Colon (tissue), 2 donors: ENCODE data around the gene GALNTL6.
A peak's percentile ranks its signal among the peaks of the same experiment; 100 is the strongest.

Experiments used
- FAIRE-seq: peaks from 2 replicates; lab custom pipeline; 2012; peaks lifted over from hg19 to GRCh38; lab: Jason Lieb, UNC
- donor health status: control.
- donor health status: control.

GALNTL6 gene

DNA sequence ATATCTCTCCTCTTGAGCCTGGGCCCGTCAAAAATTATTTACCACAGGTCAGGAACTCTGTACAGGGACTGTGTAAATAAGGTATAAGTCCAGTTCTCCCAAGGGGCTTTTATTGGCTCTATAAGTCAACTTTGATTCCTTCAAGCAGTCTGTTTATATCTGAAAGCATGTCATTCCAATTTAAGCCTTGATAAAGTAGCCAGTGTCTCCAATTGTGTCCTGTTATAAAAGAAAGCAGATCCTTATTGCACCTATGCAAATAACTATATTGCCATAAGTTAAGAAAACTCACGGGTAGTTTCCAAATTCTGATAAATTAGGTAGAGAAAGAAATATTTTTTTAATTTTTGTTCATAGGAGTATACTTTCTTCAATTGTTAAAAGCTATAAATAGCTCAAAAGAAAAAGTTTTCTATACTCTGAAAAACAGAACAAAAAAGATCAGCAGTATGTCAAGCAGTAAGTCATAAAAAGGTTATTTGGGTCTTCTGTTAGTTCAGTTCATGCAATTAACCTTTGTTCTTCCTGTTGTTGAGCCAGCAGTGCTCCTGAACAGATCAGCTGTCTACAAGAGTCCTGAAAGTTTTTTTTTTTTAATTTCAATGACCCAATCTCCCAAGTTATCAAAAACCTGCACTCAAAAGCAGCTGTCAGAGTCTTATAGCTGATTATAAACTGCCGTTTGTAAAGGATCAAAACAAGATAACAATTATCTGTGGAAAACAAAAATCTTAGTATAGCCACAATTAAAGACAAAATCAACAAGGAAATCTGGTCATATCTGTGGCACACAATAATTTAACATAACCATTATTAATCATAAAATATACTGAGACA is 1177.0 kb downstream of the GALNTL6 start:
- FAIRE-seq: peak; percentile 64

DNA sequence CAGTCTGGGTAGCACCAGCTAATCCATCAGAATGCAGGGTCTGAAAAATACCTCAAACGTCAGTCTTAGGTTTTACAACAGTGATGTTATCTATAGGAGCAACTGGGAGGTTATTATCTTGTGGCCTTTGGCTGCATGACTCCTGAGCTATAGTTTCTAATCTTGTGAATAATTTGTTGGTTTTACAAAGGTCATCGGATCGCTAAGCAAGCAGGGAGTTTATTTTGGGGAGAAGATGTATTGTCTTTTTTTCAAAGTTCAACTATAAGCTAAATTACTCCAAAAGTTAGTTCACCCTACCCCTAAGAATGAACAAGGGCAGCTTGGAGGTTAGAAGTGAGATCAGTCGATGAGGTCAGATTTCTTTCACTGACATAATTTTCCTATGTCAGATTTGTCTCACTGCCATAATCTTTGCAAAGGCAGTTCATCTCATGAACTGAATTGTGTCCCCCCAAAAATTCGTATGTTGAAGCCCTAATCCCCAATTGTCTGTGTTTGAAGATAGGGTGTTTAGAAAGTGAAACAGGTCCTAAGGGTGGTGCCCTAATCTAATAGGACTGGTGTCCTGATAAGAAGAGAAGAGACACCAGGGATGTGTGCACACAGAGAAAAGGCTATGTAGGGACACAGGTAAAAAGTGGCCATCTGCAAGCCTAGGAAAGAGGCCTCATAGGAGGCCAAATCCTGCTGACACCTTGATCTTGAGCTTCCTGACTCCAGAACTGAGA is 1179.6 kb downstream of the GALNTL6 start:
- no peak for FAIRE-seq

- no peak for FAIRE-seq
Observed at GRCh38 chr4:172995161-172995560, 1182.0 kb downstream of the GALNTL6 start.

DNA sequence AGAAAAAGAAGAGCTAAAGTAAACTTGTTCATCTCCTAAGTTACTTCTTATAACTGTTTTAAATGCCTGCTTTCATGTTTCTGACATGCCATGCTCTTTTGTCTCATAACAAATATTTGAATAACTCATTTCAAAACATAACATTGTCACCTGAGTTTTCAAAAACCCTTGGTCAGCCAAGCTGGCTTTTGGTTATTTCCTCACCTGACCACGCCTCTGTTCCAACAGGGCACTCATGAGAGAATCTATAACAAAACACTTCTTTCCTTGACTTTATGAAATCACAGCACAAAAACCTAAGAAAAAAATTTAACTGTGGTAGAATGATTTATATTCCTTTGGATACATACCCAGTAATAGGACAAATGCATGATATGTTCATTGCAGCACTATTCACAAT is 1182.5 kb downstream of the GALNTL6 start:
- no peak for FAIRE-seq

- FAIRE-seq: no peak
Observed at GRCh38 chr4:172996571-172997216, 1183.5 kb downstream of the GALNTL6 start.

DNA sequence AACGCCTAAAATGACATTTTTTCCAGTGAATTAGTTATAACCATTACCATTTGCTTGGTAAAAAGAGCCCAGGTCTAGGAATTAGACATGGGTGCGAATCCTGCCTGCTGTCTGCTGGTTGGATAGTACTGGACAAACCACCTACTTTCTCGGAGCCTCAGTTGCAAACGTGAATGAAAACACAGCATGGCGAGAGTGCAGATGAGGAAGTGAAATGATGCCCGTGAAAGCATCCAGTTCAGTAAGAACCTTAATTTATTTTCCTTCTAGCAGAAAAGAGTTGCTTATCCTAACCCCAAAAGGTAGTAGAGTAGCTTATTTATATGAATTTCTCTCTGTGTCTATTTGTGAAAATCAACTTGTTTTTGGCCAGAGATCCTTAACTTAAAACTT is 1184.0 kb downstream of the GALNTL6 start:
- FAIRE-seq: no peak

- FAIRE-seq: no peak
Observed at GRCh38 chr4:172997856-172998255, 1184.7 kb downstream of the GALNTL6 start.

GRCh38 chr4:172998527-172999469 is 1185.6 kb downstream of the GALNTL6 start:
- no peak for FAIRE-seq

- no peak for FAIRE-seq
Observed at GRCh38 chr4:173001571-173001970, 1188.4 kb downstream of the GALNTL6 start.

DNA sequence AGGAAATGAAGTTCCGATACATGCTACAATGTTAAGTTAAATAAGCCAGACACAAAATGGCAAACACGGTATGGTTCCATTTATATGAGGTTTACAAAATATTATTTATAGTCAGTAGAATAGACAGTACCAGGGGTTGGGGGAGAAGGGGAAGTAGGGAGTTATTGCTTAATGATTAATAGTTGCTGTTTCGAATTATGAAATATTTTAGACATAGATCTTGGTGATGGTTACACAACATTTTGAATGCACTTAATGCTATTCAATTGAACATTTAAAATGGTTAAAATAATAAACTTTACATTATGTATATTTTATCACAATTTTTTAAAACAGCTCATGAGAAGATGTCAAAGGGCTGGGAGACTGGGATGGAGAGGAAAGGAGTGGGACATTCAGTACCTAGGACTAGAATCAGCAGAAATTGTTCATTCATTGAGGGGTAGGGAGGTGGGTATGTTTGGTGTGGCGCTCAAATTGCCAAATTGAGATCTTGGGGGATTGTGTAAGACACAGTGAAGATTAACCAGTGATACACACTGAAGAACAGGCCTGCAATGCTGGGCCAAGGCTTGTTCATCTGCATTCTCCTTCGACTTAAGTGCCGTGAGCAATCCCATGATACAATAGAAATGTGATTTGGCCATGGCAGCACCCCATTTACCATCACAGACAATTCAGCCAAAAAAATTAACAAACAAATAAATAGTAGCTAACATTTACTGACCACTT is 1189.8 kb downstream of the GALNTL6 start:
- no peak for FAIRE-seq

GRCh38 chr4:173005912-173006633 is 1192.9 kb downstream of the GALNTL6 start:
- no peak for FAIRE-seq

DNA sequence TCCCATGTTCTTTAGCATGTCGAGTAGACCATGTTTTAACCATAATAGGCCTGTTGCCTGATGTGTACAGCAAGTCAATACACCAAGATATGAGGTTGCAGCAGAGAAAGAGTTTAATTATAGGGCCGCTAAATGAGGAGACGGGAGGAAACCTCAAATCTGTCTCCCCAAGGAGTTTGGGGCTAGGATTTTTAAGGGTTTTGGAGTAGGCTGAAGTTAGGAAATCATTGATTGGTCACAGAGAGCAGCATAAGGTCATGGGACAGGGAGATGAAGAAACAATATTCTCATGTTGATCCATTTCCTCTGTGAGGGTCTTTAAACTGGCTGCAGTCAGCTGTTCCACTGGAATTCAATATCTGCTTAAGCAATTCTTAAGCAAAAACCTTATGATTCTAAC is 1195.2 kb downstream of the GALNTL6 start:
- no peak for FAIRE-seq

DNA sequence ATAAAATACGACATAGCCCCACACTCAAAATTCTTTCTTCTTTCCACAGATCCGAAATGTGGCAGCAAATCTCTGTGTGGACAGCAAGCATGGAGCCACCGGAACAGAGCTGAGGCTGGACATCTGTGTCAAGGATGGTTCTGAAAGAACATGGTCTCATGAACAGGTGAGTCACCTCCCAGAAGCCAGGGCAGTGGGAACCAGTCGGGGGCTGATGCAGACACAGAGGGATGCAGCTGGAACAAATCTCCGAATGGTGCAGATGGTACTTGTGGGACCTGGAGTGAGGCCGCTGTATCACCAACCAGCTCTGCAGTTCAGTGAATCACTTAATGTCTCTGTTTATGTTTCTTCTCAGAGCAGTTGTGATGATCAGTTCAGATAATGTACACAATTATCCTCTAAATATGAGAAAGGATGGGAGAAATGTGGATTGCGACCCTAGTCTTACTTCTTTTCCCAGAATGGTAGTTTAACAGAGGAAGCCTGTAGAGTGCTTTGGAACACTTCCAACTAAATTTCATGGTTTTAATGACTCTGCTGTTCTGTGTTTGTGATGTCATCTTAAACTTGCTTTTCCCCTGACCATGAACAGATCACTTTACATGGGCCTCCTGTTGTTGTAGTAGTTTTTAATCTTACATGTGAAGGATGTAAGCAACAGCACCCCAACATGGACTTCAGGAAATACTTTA is 1196.1 kb downstream of the GALNTL6 start:
- no peak for FAIRE-seq

DNA sequence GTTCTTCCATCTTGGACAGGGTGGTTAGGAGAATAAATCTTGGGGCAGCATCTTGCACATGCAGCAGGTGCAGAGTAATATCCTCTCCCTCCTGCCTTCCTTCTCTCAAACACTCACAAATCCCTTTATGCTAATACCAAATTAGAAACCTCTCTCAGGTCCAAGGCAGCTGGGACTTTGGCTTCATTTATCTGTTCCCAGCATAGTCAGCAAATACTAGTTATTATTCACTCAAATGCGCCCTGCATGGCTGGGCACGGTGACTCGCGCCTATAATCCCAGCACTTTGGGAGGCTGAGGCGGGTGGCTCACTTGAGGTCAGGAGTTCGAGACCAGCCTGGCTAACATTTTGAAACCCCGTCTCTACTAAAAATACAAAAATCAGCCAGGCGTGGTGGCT is 1199.4 kb downstream of the GALNTL6 start:
- FAIRE-seq: no peak

GRCh38 chr4:173013232-173013930 is 1200.2 kb downstream of the GALNTL6 start:
- no peak for FAIRE-seq

DNA sequence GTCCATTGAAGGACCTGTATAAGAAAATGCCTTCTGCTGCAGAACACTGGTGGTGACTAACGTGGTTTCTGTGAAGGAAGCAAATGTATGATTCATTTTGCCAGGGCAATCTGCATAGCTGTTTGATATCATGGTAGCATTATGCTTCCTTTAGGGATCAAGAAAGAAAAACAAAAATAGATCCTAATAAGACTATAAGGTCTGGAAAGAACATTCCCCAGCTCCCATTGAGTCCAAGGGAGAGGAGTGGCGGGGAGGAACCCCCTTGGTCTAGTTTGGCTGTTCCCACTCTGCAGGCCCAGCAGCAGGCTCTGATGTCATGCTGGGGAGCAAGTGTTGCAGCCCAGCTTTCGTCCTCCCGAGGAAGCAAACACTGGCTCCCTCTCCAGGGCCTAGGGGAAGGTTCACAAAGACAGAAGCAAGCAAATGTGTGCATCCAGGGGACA is 1200.9 kb downstream of the GALNTL6 start:
- FAIRE-seq: no peak

GRCh38 chr4:173014836-173015235 is 1201.6 kb downstream of the GALNTL6 start:
- FAIRE-seq: no peak

DNA sequence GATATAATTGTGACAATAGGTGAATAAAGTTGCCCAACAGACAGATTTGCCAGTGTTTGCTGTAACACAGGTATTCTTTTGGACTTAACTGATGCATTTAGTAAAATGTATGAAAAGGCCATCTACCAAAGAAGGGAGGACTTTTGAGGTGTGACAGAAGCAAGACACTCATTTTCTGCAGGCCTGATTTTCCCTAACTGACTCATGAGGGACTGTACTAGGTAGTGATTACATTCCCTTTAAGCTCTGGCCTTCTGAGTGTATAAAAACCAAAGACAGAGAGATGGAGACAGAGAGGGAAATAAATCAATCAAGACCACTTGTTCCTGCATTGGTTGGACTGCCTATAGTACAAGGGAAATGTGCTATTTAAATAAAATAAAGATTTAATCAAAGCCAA is 1204.6 kb downstream of the GALNTL6 start:
- no peak for FAIRE-seq

DNA sequence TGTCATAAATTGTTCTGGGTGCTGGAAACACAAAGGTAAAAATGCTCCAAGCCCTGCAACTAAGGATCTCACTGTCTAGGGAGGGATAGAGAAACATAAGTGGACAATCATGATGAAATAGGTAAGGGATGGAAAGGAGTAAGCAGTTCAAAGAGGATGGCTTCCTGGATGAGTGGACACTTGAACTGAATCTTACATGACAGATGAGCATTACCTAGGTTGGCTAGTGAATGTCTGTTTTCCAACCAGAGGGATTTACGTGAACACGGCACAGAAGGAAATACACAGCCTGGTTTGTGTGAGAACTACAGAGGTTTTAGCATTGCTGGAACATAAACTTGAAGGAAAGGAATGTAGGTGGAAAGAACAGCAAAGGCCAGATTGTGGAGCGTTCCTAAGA is 1205.2 kb downstream of the GALNTL6 start:
- FAIRE-seq: no peak
